SKM-1 treated with dmso at 0.1 percent for 144 hours (cell line): ENCODE data around the gene TRAF5.

Experiments
- DNase-seq: peaks from one replicate; lab custom pipeline; 2025; ENCODE audit not compliant: unreplicated experiment; lab: John Stamatoyannopoulos, UW

The TRAF5 gene

GRCh38 chr1:211328084-211328694, 1.6 kb downstream of the TRAF5 start:
- no peak for DNase-seq

GRCh38 chr1:211328866-211329475, 2.3 kb downstream of the TRAF5 start:
- no peak for DNase-seq

GRCh38 chr1:211329764-211330201, 3.1 kb downstream of the TRAF5 start:
- no peak for DNase-seq

GRCh38 chr1:211330282-211330936, 3.8 kb downstream of the TRAF5 start:
- no peak for DNase-seq

GRCh38 chr1:211331011-211331709, 4.5 kb downstream of the TRAF5 start:
- no peak for DNase-seq

GRCh38 chr1:211332036-211332616, 5.5 kb downstream of the TRAF5 start:
- DNase-seq = no peak

GRCh38 chr1:211332830-211333229, 6.2 kb downstream of the TRAF5 start:
- no peak for DNase-seq

- no peak for DNase-seq
These were observed 7.3 kb downstream of the TRAF5 start for GRCh38 chr1:211333906-211334305.

- no peak for DNase-seq
These were observed 8.4 kb downstream of the TRAF5 start for GRCh38 chr1:211334986-211335385.

GRCh38 chr1:211335522-211336157, 9.0 kb downstream of the TRAF5 start:
- DNase-seq = no peak

GRCh38 chr1:211336161-211336560, 9.5 kb downstream of the TRAF5 start:
- no peak for DNase-seq

- no peak for DNase-seq
These were observed 10.1 kb downstream of the TRAF5 start for GRCh38 chr1:211336775-211337174.

- DNase-seq = no peak
These were observed 11.0 kb downstream of the TRAF5 start for GRCh38 chr1:211337430-211338223.

- no peak for DNase-seq
These were observed 11.6 kb downstream of the TRAF5 start for GRCh38 chr1:211338224-211338620.

GRCh38 chr1:211339631-211340041, 13.0 kb downstream of the TRAF5 start:
- no peak for DNase-seq

- DNase-seq = no peak
These were observed 14.2 kb downstream of the TRAF5 start for GRCh38 chr1:211340622-211341507.

- DNase-seq = no peak
These were observed 15.4 kb downstream of the TRAF5 start for GRCh38 chr1:211341999-211342398.

GRCh38 chr1:211343607-211344006, 17.0 kb downstream of the TRAF5 start:
- DNase-seq = no peak

GRCh38 chr1:211344152-211344618, 17.6 kb downstream of the TRAF5 start:
- no peak for DNase-seq
